ENCODE results near the gene COL13A1.

The COL13A1 gene

DNA sequence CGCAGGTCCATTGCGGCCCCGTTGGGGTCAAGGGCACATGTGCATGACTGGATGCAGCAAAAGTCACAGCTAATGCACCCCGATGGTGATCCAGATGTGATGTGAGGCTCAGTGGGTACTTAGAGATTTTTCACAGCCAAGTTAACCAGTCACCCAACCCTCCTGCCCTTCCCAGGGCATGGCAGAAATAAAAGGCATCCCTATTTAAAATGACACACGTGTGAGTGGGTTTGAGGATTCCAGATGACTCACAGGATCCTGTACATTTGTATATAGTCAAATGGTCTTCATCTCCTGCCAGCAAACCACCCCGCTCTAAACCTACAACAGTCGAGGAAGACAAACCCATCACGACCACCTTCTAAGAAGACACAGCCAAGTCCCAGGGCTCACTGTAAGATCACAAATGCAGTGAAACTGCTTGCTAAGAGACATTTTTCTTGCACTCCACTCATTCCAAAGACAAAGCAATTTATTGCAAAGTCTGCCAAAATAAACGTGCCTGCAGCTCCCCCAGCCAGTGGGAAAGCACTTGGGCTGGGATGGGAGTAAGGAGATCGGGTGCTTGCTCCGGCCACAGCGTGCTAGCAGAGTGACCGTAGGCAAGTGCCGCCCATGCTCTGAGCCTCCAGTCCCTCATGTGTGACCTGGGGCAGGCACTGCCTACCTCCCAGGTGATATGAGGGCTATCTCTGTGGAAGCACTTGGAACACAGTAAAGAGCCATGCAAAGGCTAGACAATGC is 164.4 kb downstream of the COL13A1 start:
- ATAC-seq, result no peak

DNA sequence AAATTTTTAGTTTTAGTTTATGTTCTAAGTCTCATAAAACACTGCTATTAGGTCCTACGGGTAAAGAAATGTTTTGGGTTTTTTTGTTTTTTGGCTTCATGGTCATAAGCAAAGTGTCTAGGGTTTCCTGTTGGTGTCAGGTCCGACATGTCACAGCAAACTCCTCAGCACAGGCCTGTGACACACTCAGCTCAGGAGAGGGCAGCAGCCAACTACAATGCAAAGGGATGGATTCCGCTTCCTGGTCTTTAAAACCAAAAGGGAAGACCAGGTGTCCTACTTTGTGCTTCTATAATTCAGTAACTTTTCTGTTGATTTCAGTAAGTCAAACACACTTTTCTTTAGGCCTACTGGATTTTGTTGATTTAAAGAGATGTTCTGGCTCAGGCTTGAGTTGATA is 167.1 kb downstream of the COL13A1 start:
- TF ChIP-seq ARNTL (CRISPR knock-in tag; IDR thresholded peaks at IDR 0.05; ENCODE audit: borderline replicate concordance, low read depth) (no peak), RARB (CRISPR knock-in tag; IDR thresholded peaks at IDR 0.05) (no peak), ISL1 (CRISPR knock-in tag; IDR thresholded peaks at IDR 0.05) (no peak), TCF4 (CRISPR knock-in tag; IDR thresholded peaks at IDR 0.05; ENCODE audit: borderline replicate concordance) (no peak), ZC3H10 (CRISPR knock-in tag; IDR thresholded peaks at IDR 0.05) (no peak), PPARA (CRISPR knock-in tag; IDR thresholded peaks at IDR 0.05; ENCODE audit: borderline replicate concordance) (no peak), TOX (CRISPR knock-in tag; IDR thresholded peaks at IDR 0.05; ENCODE audit: borderline replicate concordance) (no peak), ZNF70 (CRISPR knock-in tag; IDR thresholded peaks at IDR 0.05) (no peak), OSR1 (CRISPR knock-in tag; IDR thresholded peaks at IDR 0.05) (no peak), ZFP30 (CRISPR knock-in tag; IDR thresholded peaks at IDR 0.05) (no peak), ZNF565 (CRISPR knock-in tag; conservative IDR thresholded peaks at IDR 0.05; ENCODE audit: low read depth) (no peak), ESRRG (CRISPR knock-in tag; IDR thresholded peaks at IDR 0.05) (no peak), ZNF8 (CRISPR knock-in tag; IDR thresholded peaks at IDR 0.05) (no peak)
- TF ChIP-seq, protein P1, sequence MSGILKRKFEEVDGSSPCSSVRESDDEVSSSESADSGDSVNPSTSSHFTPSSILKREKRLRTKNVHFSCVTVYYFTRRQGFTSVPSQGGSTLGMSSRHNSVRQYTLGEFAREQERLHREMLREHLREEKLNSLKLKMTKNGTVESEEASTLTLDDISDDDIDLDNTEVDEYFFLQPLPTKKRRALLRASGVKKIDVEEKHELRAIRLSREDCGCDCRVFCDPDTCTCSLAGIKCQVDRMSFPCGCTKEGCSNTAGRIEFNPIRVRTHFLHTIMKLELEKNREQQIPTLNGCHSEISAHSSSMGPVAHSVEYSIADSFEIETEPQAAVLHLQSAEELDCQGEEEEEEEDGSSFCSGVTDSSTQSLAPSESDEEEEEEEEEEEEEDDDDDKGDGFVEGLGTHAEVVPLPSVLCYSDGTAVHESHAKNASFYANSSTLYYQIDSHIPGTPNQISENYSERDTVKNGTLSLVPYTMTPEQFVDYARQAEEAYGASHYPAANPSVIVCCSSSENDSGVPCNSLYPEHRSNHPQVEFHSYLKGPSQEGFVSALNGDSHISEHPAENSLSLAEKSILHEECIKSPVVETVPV (CRISPR knock-in tag; IDR thresholded peaks at IDR 0.05), result no peak
- TF ChIP-seq, protein P2, sequence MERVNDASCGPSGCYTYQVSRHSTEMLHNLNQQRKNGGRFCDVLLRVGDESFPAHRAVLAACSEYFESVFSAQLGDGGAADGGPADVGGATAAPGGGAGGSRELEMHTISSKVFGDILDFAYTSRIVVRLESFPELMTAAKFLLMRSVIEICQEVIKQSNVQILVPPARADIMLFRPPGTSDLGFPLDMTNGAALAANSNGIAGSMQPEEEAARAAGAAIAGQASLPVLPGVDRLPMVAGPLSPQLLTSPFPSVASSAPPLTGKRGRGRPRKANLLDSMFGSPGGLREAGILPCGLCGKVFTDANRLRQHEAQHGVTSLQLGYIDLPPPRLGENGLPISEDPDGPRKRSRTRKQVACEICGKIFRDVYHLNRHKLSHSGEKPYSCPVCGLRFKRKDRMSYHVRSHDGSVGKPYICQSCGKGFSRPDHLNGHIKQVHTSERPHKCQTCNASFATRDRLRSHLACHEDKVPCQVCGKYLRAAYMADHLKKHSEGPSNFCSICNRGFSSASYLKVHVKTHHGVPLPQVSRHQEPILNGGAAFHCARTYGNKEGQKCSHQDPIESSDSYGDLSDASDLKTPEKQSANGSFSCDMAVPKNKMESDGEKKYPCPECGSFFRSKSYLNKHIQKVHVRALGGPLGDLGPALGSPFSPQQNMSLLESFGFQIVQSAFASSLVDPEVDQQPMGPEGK (CRISPR knock-in tag; IDR thresholded peaks at IDR 0.05; ENCODE audit: borderline replicate concordance), result no peak
- TF ChIP-seq, protein P3, sequence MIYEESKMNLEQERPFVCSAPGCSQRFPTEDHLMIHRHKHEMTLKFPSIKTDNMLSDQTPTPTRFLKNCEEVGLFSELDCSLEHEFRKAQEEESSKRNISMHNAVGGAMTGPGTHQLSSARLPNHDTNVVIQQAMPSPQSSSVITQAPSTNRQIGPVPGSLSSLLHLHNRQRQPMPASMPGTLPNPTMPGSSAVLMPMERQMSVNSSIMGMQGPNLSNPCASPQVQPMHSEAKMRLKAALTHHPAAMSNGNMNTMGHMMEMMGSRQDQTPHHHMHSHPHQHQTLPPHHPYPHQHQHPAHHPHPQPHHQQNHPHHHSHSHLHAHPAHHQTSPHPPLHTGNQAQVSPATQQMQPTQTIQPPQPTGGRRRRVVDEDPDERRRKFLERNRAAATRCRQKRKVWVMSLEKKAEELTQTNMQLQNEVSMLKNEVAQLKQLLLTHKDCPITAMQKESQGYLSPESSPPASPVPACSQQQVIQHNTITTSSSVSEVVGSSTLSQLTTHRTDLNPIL (CRISPR knock-in tag; IDR thresholded peaks at IDR 0.05; ENCODE audit: low read depth), result no peak
- TF ChIP-seq, protein P4, sequence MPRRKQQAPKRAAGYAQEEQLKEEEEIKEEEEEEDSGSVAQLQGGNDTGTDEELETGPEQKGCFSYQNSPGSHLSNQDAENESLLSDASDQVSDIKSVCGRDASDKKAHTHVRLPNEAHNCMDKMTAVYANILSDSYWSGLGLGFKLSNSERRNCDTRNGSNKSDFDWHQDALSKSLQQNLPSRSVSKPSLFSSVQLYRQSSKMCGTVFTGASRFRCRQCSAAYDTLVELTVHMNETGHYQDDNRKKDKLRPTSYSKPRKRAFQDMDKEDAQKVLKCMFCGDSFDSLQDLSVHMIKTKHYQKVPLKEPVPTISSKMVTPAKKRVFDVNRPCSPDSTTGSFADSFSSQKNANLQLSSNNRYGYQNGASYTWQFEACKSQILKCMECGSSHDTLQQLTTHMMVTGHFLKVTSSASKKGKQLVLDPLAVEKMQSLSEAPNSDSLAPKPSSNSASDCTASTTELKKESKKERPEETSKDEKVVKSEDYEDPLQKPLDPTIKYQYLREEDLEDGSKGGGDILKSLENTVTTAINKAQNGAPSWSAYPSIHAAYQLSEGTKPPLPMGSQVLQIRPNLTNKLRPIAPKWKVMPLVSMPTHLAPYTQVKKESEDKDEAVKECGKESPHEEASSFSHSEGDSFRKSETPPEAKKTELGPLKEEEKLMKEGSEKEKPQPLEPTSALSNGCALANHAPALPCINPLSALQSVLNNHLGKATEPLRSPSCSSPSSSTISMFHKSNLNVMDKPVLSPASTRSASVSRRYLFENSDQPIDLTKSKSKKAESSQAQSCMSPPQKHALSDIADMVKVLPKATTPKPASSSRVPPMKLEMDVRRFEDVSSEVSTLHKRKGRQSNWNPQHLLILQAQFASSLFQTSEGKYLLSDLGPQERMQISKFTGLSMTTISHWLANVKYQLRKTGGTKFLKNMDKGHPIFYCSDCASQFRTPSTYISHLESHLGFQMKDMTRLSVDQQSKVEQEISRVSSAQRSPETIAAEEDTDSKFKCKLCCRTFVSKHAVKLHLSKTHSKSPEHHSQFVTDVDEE (CRISPR knock-in tag; IDR thresholded peaks at IDR 0.05), result no peak
- peak; percentile 64 for ATAC-seq

More for the DNA sequence above, 164.4 kb downstream of the COL13A1 start:
- TF ChIP-seq TCF4 (CRISPR knock-in tag; IDR thresholded peaks at IDR 0.05; ENCODE audit: borderline replicate concordance) (no peak), ZFP30 (CRISPR knock-in tag; IDR thresholded peaks at IDR 0.05) (no peak), ZC3H10 (CRISPR knock-in tag; IDR thresholded peaks at IDR 0.05) (no peak), ZNF565 (CRISPR knock-in tag; conservative IDR thresholded peaks at IDR 0.05; ENCODE audit: low read depth) (no peak), SNAI2 (CRISPR knock-in tag; IDR thresholded peaks at IDR 0.05) (no peak), ZNF8 (CRISPR knock-in tag; IDR thresholded peaks at IDR 0.05) (no peak), OSR1 (CRISPR knock-in tag; IDR thresholded peaks at IDR 0.05) (no peak), ARNTL (CRISPR knock-in tag; IDR thresholded peaks at IDR 0.05; ENCODE audit: borderline replicate concordance, low read depth) (no peak), RARB (CRISPR knock-in tag; IDR thresholded peaks at IDR 0.05) (no peak), ZNF70 (CRISPR knock-in tag; IDR thresholded peaks at IDR 0.05) (no peak)
- TF ChIP-seq, protein P1 (CRISPR knock-in tag; IDR thresholded peaks at IDR 0.05), result no peak
- TF ChIP-seq, protein P5, sequence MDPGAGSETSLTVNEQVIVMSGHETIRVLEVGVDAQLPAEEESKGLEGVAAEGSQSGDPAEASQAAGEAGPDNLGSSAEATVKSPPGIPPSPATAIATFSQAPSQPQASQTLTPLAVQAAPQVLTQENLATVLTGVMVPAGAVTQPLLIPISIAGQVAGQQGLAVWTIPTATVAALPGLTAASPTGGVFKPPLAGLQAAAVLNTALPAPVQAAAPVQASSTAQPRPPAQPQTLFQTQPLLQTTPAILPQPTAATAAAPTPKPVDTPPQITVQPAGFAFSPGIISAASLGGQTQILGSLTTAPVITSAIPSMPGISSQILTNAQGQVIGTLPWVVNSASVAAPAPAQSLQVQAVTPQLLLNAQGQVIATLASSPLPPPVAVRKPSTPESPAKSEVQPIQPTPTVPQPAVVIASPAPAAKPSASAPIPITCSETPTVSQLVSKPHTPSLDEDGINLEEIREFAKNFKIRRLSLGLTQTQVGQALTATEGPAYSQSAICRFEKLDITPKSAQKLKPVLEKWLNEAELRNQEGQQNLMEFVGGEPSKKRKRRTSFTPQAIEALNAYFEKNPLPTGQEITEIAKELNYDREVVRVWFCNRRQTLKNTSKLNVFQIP (CRISPR knock-in tag; IDR thresholded peaks at IDR 0.05; ENCODE audit: borderline replicate concordance, low read depth), result no peak
- TF ChIP-seq, protein P4 (CRISPR knock-in tag; IDR thresholded peaks at IDR 0.05), result no peak

All from SK-N-SH treated with all-trans-retinoic acid at 6 μM for 48 hours (cell line).